NCI-H460 (cell line): ENCODE data around the gene OR4D11. TPM values are rescaled to one million over a fixed set of nuclear protein-coding genes. Genes with fewer than 3 reads are reported as not detected.
"Not testable (repeated sequence)": the region's sequence is repeated elsewhere in the genome, so short reads cannot be mapped to it uniquely, and the experiment has no call there.

Experiments used
- DNase-seq: peaks from one replicate; pipeline ENCODE4 v3.0.0-alpha.2; 2016; ENCODE audit warnings: low read depth; ENCODE audit errors: extremely low read depth
- polyA plus RNA-seq: library from polyadenylated mRNA; depleted of rRNA; stranded (reverse); fragments of >200 nt; gene quantifications from 2 replicates; pipeline ENCODE4 v1.2.3, GENCODE V29; 2014; cell fraction: nucleus; rRNA removed
- total RNA-seq: library from RNA; depleted of rRNA; stranded (reverse); fragments of >200 nt; shearing (Covaris generic); gene quantifications from 2 replicates; pipeline ENCODE4 v1.2.3, GENCODE V29; 2014; rRNA removed

Gene OR4D11
- total RNA-seq, result not detected in 2 replicates
- not detected in 2 replicates for polyA plus RNA-seq

GRCh38 chr11:59503276-59503675 lies at the start of gene OR4D11:
TSS of gene OR4D11 (plus strand) at chr11:59503576. CDS start at chr11:59503576, 0 bp downstream.
- no peak for DNase-seq

- DNase-seq, result no peak
These were observed 46.7 kb upstream of the OR4D11 start, which contains the start of gene OR4D6 for GRCh38 chr11:59456661-59457060. TSS of gene OR4D6 (plus strand) at chr11:59456961. CDS start at chr11:59456961, 0 bp downstream.

GRCh38 chr11:59459916-59460315 lies 43.5 kb upstream of the OR4D11 start:
- DNase-seq, result no peak

GRCh38 chr11:59463190-59463641 lies 40.2 kb upstream of the OR4D11 start:
- no peak for DNase-seq

GRCh38 chr11:59473015-59473414 lies 30.4 kb upstream of the OR4D11 start, which contains the start of gene OR4D10:
TSS of gene OR4D10 (plus strand) at chr11:59473315. CDS start at chr11:59477430, 4,115 bp downstream.
- DNase-seq, result no peak

GRCh38 chr11:59475176-59475575 lies 28.2 kb upstream of the OR4D11 start:
- no peak for DNase-seq

- DNase-seq, result no peak
These were observed 23.5 kb upstream of the OR4D11 start for GRCh38 chr11:59479906-59480305.

- DNase-seq, result no peak
These were observed 23.0 kb upstream of the OR4D11 start for GRCh38 chr11:59480359-59480758.

- DNase-seq, result no peak
These were observed 1.4 kb upstream of the OR4D11 start for GRCh38 chr11:59501931-59502330.

- no peak for DNase-seq
These were observed 7.7 kb downstream of the OR4D11 start, which contains the start of gene OR4D9 for GRCh38 chr11:59510941-59511589. TSS of gene OR4D9 (plus strand) at chr11:59511539. CDS start at chr11:59514913, 3,374 bp downstream.

- no peak for DNase-seq
These were observed 8.3 kb downstream of the OR4D11 start for GRCh38 chr11:59511675-59512074.

- not testable (repeated sequence) for DNase-seq
These were observed 16.8 kb downstream of the OR4D11 start for GRCh38 chr11:59520139-59520538.

GRCh38 chr11:59520741-59521140 lies 17.4 kb downstream of the OR4D11 start:
- no peak for DNase-seq

- no peak for DNase-seq
These were observed 20.2 kb downstream of the OR4D11 start for GRCh38 chr11:59523541-59523940.

- DNase-seq, result no peak
These were observed 25.3 kb downstream of the OR4D11 start for GRCh38 chr11:59528711-59529110.

- no peak for DNase-seq
These were observed 29.2 kb downstream of the OR4D11 start for GRCh38 chr11:59532620-59533019.

- DNase-seq, result no peak
These were observed 31.3 kb downstream of the OR4D11 start for GRCh38 chr11:59534676-59535075.

- no peak for DNase-seq
These were observed 38.9 kb downstream of the OR4D11 start for GRCh38 chr11:59542142-59542810.

GRCh38 chr11:59543713-59544112 lies 40.3 kb downstream of the OR4D11 start:
- DNase-seq, result not testable (repeated sequence)

- DNase-seq, result no peak
These were observed 41.4 kb downstream of the OR4D11 start for GRCh38 chr11:59544869-59545178.

- peak; percentile 90 for DNase-seq
These were observed 42.0 kb downstream of the OR4D11 start for GRCh38 chr11:59545179-59546020.
